VCaP (cell line): ENCODE data around the gene CFAP57.

Experiments
- H3K27ac ChIP-seq: fragments of 450-650 bp; 2 replicates; pipeline ENCODE4 v1.5.1; 2017
- CTCF ChIP-seq: fragments of 450-650 bp; conservative IDR thresholded peaks from 2 replicates; pipeline ENCODE4 v1.5.1; 2017; ENCODE audit warnings: mild to moderate bottlenecking, moderate library complexity

Gene CFAP57

GRCh38 chr1:43274804-43275180 is 102.7 kb downstream of the CFAP57 start:
- H3K27ac ChIP-seq, result no peak overlapping the region
- TF ChIP-seq CTCF, result no peak

GRCh38 chr1:43275826-43276620 is 103.9 kb downstream of the CFAP57 start:
- TF ChIP-seq CTCF, result no peak
- H3K27ac ChIP-seq, result no peak overlapping the region

DNA sequence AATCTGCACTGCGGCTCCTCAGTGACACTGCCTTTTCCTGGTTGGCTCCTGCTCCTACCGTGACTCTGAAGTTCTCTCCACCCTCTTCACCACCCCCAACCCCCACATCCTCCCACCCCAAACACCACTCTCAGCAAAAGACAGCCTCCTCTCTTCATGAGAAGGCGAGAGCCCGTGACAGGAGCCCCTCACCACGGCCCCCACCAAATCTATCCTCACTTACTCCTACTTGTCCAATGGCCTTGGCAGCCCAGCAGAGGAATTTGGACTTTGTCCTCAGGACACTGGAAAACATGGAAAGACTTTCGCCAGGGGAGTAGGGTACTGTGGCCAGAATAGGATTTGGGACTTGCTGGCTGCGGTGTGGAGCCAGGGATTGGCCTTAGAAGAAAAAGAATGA is 104.5 kb downstream of the CFAP57 start:
- no peak overlapping the region for H3K27ac ChIP-seq
- TF ChIP-seq CTCF, result no peak

DNA sequence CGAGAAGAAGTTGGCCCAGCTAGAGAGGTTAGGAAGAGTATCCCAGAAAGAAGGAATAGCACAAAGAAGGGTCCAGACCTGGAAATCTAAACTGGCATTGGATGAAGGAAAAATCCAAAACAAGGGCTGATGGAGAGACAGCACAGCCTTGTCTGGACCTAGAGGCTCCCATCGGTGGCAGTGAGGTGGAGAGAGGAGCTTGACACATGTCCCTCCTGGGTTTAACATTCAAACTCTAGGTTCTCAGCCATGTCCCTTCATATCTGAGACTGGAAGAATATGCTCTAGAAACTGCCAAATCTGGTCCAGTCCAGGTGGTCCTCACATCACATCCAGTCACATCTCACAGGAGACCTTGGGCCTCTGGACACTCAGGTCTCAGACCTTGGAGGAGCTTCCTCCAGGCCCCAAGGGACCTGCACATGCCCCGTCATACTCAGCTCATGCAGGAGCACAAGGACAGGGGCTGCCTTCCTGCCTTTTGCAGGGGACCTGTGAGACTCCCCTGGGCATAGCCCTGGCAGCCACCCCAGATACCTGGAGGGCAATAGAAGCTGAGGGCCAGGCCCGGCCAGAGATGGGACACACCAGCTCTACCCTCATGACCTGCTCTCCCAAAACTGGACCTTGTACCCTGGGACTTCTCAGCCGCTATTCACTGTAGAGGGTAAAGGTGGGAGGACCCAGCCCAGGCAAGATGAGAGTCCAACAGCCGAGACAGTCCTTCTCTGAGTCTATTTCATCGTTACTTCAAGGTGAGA is 105.2 kb downstream of the CFAP57 start:
- TF ChIP-seq CTCF, result no peak
- no peak overlapping the region for H3K27ac ChIP-seq

- H3K27ac ChIP-seq, result no peak overlapping the region
- no peak for TF ChIP-seq CTCF
Observed at GRCh38 chr1:43279161-43279560, 107.0 kb downstream of the CFAP57 start.

- H3K27ac ChIP-seq, result no peak overlapping the region
- no peak for TF ChIP-seq CTCF
Observed at GRCh38 chr1:43279666-43280065, 107.5 kb downstream of the CFAP57 start.

- H3K27ac ChIP-seq, result no peak overlapping the region
- no peak for TF ChIP-seq CTCF
Observed at GRCh38 chr1:43280692-43281091, 108.6 kb downstream of the CFAP57 start.
